Lower lobe of right lung (tissue), 2 donors: ENCODE results near the gene HHEX. TPM values are rescaled to one million over a fixed set of nuclear protein-coding genes. Genes with fewer than 3 reads are reported as not detected.
A peak's percentile ranks its signal among the peaks of the same experiment; 100 is the strongest.

Source experiments
- ATAC-seq, 2 donors: fragments of 200-7000 bp; cut with Tn5 transposase; one replicate each; pipeline ENCODE4 v1.9.1; 2020 to 2022; ENCODE audit warnings: mild to moderate bottlenecking in 2 of 2, moderate library complexity in 2 of 2
- DNase-seq: peaks from one replicate; pipeline ENCODE4 v3.0.0-alpha.2; 2020
- H3K27ac ChIP-seq: fragments of 200-600 bp; one replicate; pipeline ENCODE4 v1.8.0; 2022
- H3K27me3 ChIP-seq: fragments of 200-600 bp; one replicate; pipeline ENCODE4 v1.8.0; 2022; ENCODE audit warnings: low read depth
- H3K36me3 ChIP-seq: fragments of 200-600 bp; one replicate; pipeline ENCODE4 v1.8.0; 2022; ENCODE audit warnings: mild to moderate bottlenecking
- H3K4me1 ChIP-seq: fragments of 200-600 bp; one replicate; pipeline ENCODE4 v1.8.0; 2022
- H3K4me3 ChIP-seq: fragments of 200-600 bp; one replicate; pipeline ENCODE4 v1.8.0; 2022; ENCODE audit warnings: mild to moderate bottlenecking
- H3K9me3 ChIP-seq: fragments of 200-600 bp; one replicate; pipeline ENCODE4 v1.8.0; 2022
- intact Hi-C: fragments of 100-400 bp; cut with DNase I; formaldehyde crosslinking; loops from one replicate; pipeline ENCODE4 v1.11.0; 2022
- total RNA-seq: library from RNA; stranded (reverse); fragmentation: NEBNext Ultra II Directional; extraction: Animal tissue kit (Norgen Biotek cat#: 25700); gene quantifications from one replicate; pipeline ENCODE4 v1.2.1, GENCODE V29; 2021
- TF ChIP-seq, protein P1 (sequence below): fragments of 200-600 bp; IDR thresholded peaks from one replicate; pipeline ENCODE4 v1.8.0; 2022; ENCODE audit warnings: antibody characterized with exemption, mild to moderate bottlenecking
- donor health status: DM: no; HTN: yes; CAD: no; lungs with severe emphysema.

The HHEX gene
- total RNA-seq, 1 donor from 2014 or later, result 19.5 TPM

GRCh38 chr10:92677708-92678107 is 12.0 kb upstream of the HHEX start:
- TF ChIP-seq, protein P1, sequence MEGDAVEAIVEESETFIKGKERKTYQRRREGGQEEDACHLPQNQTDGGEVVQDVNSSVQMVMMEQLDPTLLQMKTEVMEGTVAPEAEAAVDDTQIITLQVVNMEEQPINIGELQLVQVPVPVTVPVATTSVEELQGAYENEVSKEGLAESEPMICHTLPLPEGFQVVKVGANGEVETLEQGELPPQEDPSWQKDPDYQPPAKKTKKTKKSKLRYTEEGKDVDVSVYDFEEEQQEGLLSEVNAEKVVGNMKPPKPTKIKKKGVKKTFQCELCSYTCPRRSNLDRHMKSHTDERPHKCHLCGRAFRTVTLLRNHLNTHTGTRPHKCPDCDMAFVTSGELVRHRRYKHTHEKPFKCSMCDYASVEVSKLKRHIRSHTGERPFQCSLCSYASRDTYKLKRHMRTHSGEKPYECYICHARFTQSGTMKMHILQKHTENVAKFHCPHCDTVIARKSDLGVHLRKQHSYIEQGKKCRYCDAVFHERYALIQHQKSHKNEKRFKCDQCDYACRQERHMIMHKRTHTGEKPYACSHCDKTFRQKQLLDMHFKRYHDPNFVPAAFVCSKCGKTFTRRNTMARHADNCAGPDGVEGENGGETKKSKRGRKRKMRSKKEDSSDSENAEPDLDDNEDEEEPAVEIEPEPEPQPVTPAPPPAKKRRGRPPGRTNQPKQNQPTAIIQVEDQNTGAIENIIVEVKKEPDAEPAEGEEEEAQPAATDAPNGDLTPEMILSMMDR, result no peak
- no peaks in the 10 kb centered on the region for H3K9me3 ChIP-seq
- intact Hi-C loops, result no loop called here
- no peaks in the 10 kb centered on the region for H3K27me3 ChIP-seq
- no peak overlapping the region for H3K27ac ChIP-seq
- no peak for ATAC-seq
- H3K4me3 ChIP-seq, result no peak overlapping the region
- H3K4me1 ChIP-seq, result no peaks in the 10 kb centered on the region
- no peak for DNase-seq
- H3K36me3 ChIP-seq, result no peaks in the 10 kb centered on the region

DNA sequence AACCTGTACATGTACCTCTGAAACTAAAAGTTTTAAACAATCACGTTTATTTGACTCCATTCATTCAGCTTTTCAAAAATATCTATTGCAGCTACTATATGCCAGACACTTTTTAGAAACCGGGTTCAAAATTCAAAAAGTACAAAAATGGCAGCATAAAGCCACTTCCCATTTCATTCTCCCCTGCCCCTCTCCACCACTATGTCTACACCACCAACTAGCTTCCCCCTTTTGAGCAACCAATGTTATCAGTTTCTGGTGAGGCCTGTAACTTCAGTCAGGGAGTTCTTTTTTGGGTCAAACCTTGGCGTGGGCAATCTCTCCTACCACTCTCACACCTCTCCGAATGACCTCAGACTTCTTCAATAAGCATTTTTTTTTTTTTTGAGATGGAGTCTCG is 11.5 kb upstream of the HHEX start:
- intact Hi-C loops, result no loop called here
- no peaks in the 10 kb centered on the region for H3K27me3 ChIP-seq
- TF ChIP-seq, protein P1, result no peak
- H3K27ac ChIP-seq, result no peak overlapping the region
- no peaks in the 10 kb centered on the region for H3K36me3 ChIP-seq
- no peak for ATAC-seq
- DNase-seq, result no peak
- no peaks in the 10 kb centered on the region for H3K4me1 ChIP-seq
- H3K9me3 ChIP-seq, result no peaks in the 10 kb centered on the region
- no peak overlapping the region for H3K4me3 ChIP-seq

- TF ChIP-seq, protein P1, result no peak
- DNase-seq, result no peak
- ATAC-seq, result no peak
- Histone ChIP-seq H3K27me3 (no peaks in the 10 kb centered on the region), H3K9me3 (no peaks in the 10 kb centered on the region), H3K27ac (no peak overlapping the region), H3K4me3 (no peak overlapping the region), H3K4me1 (no peaks in the 10 kb centered on the region), H3K36me3 (no peaks in the 10 kb centered on the region)
- intact Hi-C loops, result no loop called here
Measured at GRCh38 chr10:92681306-92681834, 8.4 kb upstream of the HHEX start.

- ATAC-seq (peak; percentile 0 to 2), DNase-seq (no peak)
- no peaks in the 10 kb centered on the region for H3K36me3 ChIP-seq
- no peaks in the 10 kb centered on the region for H3K9me3 ChIP-seq
- TF ChIP-seq, protein P1, result no peak
- intact Hi-C loops, result no loop called here
- H3K4me3 ChIP-seq, result peak overlapping the region; percentile 73
- H3K27me3 ChIP-seq, result peaks cover 5% of the 10 kb centered on the region
- peaks cover 30% of the 10 kb centered on the region for H3K4me1 ChIP-seq
- peak overlapping the region; percentile 90 for H3K27ac ChIP-seq
Measured at GRCh38 chr10:92688573-92688926, 1.2 kb upstream of the HHEX start.

DNA sequence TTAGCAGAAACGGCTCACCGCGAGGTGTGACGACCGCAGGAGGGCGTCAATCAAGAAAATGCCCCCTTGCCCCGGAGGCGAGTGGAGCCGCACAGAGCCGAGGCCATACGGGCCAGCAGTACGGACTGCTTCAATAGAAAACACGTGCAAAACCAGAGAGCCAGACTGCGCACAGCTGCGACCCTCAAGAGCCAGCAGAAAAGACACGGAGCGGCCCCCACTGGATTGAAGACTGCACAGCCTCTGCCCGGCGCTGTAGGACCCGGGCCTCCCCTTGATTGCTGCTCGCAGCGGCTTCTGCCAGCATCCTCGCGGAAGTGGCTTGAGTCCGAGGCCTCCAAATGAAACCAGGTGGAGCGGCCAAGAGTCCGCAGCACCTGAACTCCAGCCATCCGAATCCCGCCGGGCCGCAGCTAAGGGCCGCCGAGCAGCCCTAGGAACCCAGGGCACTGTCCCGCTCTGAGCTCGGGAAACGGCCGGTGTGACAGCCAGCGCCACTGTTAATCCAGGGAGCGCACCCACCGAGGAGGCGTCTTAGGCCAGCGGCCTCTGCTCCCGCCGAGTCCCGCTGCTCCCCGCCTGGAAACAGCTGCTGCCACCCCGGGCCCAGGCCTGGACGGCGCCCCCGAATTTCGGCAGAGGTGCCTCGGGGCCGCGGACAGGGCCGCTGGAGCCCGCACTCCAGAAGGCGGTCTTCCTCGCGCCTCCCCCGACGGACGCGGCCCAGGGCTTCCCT is 660 bp upstream of the HHEX start:
- TF ChIP-seq, protein P1, result no peak
- H3K4me1 ChIP-seq, result peaks cover 31% of the 10 kb centered on the region
- peaks cover 4% of the 10 kb centered on the region for H3K36me3 ChIP-seq
- H3K9me3 ChIP-seq, result no peaks in the 10 kb centered on the region
- ATAC-seq (peak; percentile 43 to 55), DNase-seq (no peak)
- peaks cover 5% of the 10 kb centered on the region for H3K27me3 ChIP-seq
- H3K27ac ChIP-seq, result peak overlapping the region; percentile 90
- peak overlapping the region; percentile 73 for H3K4me3 ChIP-seq
- intact Hi-C loops, result no loop called here
